DMS53 (cell line): ENCODE results near the gene KRT16.
"Not testable (repeated sequence)": the region's sequence is repeated elsewhere in the genome, so short reads cannot be mapped to it uniquely, and the experiment has no call there.

Experiments used
- DNase-seq: peaks from one replicate; lab custom pipeline; 2025; lab: John Stamatoyannopoulos, UW

KRT16 gene

DNA sequence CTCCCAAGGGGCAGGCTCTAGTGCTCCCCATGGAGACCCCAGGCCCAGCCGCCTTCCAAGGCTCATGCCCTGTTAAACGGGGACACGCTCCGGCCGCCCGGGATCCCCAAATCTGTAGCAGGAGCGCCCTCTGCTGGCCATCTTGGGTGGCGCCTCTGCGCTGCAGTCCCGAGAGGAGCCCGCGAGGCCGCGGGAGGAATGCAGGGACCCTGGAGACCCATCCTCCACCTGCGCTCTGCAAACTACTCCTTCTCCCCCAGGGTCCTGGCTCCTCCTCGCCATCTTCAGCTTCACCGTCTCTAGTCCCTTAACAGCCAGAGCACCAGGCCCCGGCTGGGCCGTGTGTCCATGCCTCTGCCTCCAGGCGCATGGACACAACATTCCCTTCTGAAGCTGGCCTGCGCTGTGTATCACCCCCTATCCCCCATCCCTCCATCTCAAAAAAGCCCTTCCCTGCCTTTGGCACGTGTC is 35.4 kb upstream of the KRT16 start:
- peak; percentile 76 for DNase-seq

DNA sequence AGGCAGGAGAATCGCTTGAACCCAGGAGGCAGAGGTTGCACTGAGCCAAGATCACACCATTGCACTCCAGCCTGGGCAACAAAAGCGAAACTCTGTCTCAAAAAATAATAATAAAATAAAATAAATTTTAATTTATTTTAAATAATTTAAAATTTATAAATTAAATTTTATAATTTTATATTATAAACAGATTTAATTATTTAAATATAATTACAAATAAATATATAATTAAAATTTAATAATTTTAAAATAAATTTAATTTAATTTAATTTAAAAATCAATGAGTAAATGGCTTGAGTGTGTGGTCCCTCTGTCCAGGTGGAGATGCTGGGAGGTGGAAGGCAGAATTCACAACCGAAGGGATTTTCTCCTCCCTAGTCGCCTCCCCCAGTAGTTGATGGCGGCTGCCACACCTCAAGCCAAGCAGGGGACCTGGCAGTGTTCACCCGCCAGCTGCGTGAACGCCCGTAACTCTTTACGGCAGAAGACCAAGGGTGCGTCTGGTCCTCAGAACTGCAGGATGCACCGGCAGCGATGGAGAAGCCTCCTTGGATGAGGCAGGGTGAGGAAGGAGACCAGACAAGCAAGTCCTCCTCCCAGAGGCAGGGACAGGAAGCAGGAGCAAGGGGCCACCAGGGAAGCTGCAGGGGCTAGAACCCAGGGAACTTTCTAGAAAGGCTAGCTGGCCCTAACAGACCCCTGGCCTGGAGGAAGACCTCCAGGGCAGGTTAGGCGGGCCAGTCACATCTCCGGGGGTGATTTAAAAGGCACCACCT is 34.7 kb upstream of the KRT16 start:
- peak; percentile 47 for DNase-seq

DNA sequence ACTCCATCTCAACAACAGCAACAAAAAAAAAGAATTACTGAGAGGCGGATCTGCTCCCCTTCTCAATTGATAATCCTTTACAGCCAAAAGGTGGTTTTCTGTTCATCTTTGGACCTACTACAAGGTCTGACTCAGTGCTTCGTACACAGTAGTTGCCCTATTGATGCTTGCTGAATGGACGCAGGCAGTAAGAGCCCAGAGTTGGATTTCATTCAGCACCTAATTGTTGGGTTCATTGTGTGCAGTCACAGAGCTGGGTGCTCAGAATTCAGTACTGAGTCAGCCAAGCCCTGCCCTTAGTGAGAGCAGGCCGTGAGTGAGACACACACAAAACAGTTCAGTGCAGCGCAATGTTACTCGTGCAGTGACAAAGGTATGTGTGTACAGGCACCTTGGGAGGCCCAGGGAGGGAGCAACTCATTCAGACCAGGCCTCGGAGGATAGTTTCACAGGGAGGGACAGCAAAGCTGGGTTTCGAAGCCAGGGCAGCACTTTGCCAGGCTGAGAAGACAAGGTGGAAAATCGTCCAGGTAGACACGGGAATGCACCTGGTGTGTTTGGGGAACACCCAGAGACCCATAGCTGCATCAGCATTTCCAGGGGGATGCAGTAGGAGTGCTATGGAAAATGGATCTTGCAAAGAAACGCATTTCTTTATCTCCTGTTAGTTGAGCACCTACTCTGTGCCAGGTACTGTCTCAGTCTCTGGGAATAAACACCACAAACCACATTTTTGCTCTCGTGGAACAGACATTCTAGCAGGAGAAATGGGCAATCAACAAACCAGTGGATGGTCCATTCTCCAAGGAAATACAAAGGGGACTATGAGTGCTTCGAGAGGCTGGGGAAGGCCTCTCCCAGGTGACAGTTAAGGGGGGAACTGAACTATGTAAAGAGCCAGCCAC is 29.9 kb upstream of the KRT16 start:
- no peak for DNase-seq

DNA sequence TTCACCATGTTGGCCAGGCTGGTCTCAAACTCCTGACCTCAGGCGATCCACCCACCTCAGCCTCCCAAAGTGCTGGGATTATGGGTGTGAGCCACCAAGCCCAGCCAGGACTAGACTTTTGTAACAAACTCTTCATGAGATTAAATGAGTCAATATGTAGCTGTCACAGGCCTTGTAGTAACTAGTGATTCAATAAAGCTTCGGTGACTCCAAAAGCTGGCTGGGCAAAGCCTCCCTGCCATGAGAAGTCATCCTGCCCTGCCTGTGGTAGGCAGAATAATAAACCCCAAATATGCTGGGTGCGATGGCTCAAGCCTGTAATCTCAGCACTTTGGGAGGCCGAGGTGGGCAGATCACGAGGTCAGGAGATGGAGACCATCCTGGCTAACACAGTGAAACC is 28.0 kb upstream of the KRT16 start:
- not testable (repeated sequence) for DNase-seq

DNA sequence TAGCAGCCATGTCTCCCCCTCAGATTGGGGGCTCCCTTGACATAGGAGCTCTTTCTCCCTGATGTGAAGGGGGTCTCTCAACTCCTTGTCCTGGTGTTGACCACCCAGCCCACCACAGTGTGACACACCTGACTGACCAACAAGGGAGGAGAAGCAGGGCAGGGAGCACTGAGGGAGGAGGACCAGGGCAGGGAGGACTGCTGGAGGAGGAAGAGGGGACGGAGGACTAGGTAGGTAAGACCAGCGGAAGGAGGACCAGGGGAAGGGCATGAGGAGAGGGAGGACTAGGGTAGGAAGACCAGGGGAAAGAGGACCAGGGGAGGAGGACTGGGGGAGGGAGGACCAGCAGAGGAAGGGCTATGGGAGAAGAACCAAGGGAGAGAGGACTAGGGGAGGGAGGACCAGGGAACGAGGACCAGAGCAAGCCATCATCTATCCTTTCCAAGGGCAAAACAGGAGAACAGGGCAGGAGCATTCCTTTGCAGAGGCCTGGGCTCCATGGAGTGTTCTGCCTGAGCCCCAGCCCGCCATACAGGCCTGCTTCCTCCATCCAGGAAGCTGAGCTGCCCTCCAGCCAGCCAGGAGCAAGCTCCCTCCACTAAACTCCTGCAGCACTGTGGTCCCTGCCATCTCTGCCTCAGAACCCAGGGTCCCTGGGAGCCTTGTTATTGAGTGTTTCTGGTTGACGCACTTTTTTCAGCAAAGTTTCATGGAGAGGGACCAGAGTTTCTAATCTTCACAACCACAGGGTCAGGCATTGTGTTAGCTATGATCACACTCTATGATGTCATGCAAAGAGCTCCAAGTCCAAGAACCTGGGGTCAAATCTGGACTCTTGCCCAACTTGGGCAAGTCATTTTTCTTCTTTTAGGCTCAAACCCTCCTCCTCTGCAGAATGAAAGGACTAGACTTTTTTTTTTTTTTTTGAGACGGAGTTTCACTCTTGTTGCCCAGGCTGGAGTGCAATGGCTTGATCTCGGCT is 27.2 kb upstream of the KRT16 start:
- no peak for DNase-seq

DNA sequence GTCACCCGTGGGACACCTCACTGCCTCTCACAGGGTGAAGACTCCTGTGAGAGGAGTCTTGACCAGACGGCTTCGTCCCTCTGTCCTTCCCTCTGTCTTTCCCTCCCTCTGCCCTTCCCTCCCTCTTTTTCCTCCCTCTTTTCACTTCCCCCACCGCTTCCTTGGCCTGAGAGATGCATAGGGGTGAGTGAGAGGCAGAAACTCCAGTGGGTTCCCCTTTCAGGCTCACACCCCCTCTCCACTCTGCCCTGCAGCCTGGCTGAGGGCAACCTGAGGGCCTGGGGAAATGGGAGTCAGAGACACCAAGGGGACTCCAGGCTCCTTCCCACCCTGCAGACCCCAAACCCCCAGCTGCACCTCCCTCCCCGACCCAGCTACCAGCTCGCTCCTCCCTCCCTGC is 26.4 kb upstream of the KRT16 start:
- no peak for DNase-seq

DNA sequence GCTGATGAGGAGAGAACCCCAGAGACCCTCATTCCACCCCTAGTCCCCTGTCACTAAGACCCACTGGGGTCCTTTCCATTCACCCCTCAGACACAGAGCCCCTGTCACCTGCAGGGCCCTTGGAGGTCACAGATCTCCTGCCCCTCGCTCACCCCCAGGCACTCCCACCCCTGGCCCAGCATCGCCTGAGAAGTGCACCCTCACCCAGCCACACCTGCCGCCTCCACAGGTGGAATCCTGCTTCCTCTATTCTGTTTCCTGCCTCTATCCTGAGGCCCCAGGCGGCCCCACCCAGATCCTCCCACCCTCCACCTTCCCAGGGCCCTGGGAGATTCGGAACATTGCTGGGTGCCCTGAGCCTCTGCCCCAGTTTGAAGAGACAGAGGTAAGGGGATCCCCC is 25.6 kb upstream of the KRT16 start:
- DNase-seq: no peak

DNA sequence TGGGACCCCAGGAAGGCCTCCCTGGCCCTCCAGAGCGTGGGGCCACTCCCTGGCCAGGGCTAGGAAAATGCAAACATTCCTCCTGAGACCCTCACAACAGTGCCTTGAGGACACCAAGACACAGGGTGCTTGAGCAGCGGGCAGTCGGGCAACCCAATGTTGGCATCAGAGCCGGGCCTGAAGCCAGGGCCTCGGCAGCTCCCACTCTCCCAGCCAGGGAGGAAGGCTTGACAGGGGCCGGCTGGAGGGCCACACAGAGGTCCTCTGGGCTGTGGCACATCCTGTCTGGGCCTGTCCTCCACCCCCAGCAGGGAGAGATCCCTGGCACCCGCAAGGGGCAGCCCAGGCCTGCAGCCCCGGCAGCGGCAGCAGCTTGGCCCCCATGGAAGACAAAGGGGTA is 24.1 kb upstream of the KRT16 start:
- no peak for DNase-seq

DNA sequence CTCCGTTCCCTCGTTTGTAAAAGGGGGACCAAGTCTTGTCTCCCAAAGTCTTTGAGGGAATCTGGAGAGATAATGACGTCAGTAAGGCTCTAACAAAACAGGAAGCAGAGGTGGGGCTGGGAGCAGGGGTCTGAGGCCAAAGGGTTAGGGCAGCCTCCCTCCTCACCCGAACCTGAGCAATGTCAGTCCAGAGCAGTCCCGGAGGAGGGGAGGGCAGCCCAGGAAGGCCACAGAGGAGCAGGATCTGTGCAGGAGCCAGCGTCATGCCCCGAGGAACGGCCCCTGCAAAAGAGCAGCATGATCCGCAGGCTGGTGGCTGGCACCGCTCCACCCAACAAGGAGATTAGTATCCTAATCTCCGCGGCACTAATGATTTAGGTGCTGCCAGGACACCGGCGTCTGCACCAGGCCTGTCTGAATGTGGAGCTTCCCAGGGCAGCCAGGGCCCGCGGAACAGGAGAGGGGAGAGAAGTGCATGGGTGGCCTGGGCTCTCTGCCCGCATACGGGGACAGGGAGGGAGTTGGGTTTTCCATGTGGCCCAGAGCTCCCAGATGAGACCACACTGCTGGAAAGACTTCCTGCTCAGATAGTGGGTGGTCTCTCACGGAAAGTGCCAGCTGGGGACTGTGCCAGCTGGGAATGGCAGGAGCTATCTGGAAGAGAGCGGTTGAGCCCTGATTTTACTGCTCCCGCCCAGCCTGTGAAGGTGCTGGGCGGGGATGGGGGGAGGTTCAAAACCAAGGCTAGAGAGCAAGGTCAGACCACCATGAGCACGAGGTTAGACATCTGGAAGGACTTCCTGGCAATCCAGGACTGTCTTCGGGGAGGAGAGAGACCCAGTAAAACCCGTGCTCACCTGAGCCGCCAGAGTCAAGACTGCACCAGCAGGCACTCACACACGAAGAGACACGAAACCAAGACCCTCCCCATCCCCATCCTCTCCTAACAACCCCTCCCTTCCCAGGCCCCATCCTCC is 22.8 kb upstream of the KRT16 start:
- no peak for DNase-seq

DNA sequence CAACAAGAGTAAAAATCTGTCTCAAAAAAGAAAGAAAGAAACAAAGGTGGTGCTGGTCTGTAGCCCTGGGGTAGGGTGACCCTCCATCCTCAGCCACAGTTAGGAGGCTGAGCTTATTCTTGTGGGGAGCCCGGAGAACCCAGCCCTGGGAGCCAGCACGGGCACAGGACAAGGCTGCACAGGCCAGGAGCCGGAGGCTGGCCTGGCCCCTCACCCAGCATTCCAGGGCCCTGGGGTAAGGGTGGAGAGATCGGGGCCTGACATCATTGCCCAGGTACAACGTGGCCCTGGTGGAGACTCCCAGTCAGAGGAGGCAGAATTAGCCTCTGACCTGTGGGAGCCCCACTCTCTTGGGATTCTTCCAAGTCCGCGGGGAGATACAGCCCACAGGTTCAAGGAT is 22.1 kb upstream of the KRT16 start:
- no peak for DNase-seq

DNA sequence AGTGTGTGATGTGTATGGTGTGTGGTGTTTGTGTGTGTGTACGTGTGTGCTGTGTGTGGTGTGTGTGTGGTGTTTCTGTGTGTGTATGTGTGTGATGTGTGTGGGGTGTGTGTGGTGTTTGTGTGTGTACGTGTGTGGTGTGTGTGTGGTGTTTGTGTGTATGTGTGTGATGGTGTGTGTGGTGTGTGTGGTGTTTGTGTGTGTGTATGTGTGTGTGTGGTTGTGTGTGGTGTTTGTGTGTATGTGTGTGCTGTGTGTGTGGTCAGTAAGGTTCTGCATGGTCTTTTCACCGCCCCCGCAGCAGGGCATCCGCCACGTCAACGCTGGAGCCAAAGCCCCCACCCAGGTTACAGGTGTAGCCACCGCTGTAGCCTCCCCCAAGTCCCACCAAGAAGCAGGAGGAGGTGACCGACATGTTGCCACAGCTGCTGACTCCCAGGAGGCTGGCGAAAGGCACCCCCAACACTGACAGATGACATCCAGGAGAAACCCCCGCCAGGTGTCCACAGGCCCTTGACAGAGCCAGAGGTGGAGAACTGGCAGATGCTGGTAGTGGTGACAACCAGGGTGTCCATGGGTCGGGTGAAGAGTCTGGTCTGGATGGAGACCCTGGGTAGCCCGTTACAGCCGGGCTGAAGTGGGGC is 21.1 kb upstream of the KRT16 start:
- peak; percentile 64 for DNase-seq

DNA sequence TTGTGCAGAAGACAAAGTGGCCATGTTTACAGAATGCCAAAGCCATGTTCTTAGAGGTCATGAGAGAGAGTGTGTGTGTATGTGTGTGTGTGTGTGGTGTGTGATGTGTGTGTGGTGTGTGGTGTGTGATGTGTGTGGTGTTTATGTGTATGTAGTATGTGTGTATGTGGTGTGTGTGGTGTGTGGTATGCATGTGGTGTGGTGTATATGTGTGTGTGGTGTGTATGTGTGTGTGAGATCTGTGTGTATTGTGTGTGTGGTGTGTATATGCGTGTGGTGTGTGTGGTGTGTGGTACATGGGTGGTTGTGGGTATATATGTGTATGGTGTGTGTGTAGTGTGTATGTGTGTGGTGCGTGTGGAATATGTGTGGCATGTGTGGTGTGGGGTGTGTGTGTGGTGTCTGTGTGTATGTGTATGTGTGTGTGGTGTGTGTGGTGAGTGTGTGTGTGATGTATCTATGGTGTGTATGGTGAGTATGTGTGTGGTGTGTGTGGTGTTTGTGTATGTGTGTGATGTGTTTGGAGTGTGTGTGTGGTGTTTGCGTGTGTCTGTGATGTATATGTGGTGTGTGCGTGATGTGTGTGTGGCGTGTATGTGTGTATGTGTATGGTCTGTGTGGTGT is 20.0 kb upstream of the KRT16 start:
- no peak for DNase-seq

DNA sequence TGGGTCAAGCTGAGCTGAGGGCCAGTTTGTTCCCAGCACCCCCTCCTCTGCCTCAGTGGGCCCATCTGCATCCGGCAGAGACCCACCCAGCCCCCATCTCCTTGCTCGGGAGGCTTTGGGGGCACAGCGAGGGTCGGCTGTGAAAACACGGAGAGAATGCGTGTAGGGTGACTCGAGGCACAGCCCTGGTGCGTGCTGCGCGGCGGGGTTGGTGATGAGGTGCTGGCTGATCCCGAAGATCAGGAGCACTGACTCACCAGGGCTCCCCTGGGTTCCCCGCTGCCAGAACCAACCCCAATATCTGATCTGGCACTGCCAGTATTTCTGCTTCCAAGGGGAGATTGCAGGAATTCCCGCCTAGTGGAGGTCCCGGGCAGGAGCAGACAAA is 19.3 kb upstream of the KRT16 start:
- DNase-seq: no peak

DNA sequence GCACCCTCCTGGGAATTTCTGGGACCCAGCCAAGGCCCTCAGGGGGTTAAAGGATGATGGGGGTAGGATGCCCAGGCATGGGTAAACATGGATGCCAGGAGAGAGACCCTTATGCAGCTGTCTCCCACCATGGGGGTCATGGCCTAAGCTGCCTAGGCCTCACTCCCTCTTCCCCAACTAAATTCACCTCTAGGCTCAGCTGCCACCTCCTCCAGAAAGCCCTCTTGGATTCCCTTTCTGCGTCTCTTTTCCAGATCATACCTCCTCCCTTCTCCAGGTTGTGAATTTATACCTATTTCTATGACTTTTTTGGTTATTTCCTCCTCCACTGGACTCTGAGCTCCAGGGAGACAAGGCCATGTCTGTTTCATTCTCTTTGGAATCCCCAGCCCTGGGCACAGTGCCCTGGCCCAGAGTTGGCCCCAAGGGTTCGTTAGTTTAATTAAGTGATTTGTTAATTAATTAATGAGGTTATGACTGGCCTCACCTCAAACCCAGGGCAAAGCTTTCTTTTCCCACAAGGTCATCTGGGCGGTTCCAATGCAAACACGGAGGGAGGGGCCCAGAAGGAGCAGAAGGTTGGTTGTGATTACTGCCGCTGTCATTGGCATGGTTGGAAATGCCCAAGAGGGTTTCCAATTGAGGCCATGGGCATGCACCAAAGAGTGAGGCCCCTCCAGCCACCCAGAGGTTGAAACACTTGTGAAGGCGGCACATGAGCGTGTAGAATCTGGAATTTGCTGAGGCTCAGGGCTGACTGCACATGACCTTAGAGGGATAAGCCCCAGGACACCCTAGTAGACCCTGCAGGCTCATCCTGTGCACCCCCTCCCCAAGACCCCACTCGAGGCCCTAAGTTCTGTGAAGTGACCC is 18.7 kb upstream of the KRT16 start:
- no peak for DNase-seq

DNA sequence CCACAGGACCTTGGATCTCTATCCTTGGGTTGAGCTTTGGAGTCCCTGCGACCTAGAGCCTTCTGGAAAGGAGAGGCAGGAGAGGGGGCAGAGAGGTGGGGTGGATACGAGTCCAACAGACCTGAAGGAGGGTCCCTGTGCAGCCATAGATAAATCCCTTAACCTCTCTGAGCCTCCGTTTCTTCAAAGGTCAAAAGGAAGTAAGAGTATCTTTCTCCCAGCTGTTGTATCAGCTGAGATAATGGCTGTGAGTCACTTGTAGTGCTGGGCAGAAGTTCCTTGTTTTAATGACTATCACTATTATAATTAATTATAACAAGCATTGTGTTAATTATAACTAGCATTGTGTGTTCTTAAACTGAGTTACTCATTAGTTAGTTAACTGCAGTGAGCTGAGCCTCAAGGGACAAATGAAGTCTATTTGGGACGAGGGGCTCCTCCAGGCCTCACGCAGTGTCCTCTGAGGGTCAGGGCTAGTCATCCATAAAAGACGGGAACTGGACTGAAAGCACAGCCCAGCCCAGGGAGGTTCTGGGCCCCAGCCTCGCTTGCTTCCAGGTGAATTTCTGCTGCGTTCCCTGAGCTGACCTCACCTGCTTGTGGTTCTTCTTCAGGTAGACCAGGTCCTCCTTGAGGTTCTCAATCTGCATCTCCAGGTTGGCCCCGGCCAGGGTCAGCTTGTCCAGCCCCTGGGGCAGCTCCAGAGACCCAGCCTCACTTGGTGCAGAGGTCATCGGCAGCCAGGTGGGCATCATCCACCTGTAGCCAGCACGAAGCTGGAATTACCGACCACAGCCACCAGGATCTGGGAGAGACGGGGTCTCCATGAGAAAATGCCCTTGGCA is 17.5 kb upstream of the KRT16 start:
- DNase-seq: no peak

DNA sequence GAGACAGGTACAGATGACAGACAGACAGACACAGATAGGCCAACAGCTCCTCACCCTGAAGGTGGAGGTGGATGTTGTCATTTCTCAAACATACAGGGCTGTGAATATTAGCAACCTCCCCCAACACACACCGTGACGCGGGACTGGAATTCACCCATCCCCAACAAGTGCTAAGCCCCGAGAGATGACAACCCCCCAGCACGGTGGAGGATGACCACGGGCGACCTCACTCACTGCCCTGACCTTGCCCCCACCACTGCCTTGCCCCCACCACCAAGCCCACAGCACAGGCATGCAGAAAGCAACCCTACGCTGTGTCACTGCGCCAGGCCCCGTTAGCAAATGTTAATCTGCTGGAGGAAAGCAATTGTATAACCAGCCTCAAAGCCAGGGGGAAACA is 16.7 kb upstream of the KRT16 start:
- no peak for DNase-seq

DNA sequence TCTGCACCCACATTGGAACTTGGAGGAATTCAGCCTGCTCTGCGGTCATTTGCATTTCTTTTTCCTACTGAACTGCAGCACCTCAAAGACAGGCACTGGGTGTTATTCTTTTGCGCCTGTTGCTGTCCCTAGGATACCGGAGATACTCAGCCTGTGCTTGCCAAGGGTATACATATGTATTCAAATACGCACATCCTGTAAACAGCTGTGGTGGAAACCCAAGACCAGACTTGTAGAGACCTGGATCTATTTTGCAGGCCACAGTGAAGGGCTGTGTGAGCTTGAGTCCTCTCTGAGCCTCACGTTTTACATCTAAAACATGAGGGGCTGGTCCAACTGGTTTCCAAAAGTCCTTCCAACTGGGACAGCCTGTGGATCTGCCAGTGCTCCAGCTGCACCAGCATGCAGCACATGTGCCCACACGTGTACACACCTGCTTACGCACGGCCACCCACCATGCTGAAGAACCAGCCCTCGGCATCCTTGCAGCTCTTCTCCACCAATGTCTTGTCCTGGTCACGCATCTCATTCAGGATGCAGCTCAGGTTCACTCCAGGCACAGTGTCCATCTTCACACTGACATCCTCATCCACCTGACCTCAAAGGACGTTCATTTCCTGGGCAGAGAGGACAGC is 16.2 kb upstream of the KRT16 start:
- not testable (repeated sequence) for DNase-seq

DNA sequence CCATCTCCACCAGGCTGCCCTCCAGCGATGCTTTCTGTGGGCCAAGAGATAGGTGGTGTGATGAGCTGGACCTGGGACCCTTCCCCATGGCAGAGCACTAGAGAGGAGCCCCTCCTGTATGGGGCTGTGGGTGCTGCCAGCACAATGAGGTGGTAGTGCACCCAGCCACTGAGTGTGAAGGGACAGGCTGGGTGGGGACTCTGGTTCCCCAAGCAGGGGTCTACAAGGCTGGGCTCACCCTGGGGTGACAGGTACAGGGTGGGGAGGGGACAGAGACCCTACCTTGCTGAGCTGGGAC is 15.5 kb upstream of the KRT16 start:
- not testable (repeated sequence) for DNase-seq
